ENCODE results near the gene SKIL. TPM values are rescaled to one million over a fixed set of nuclear protein-coding genes. Genes with fewer than 3 reads are reported as not detected.

The SKIL gene
- total RNA-seq, 1 experiment from 2014 or later: 35.0 TPM

- ChIA-PET POLR2A (ENCODE audit: unreplicated experiment) (no interaction called here), CTCF (interaction anchor here (0.6 kb wide), 2 partner anchors 408 to 409 kb away, joined by 3 to 5 read pairs; no protein-coding TSS in a partner anchor)
- Histone ChIP-seq H3K9ac (ENCODE audit: low read length) (no peak overlapping the region), H3K27ac (ENCODE audit: low read length) (no peak overlapping the region), H2AFZ (ENCODE audit: low read length) (no peak overlapping the region), H3K9me3 (ENCODE audit: low read length) (no peaks in the 10 kb centered on the region), H3F3A (ENCODE audit: low read length, unreplicated experiment) (no peaks in the 10 kb centered on the region), H3K9me2 (replicated peaks; ENCODE audit: low read length) (no peaks in the 10 kb centered on the region), H3K36me3 (ENCODE audit: low read depth, low read length) (0 out of 2 replicates have a peak, but pooled peaks cover under 1% of the 10 kb centered on the region), H3K4me3 (ENCODE audit: low read length) (no peak overlapping the region), H3K27me3 (ENCODE audit: low read length) (no peaks in the 10 kb centered on the region), H3K4me1 (ENCODE audit: insufficient read depth, low read length) (no peaks in the 10 kb centered on the region), H3K79me2 (ENCODE audit: low read length) (no peaks in the 10 kb centered on the region), H3K4me2 (ENCODE audit: low read length) (no peak overlapping the region), H4K20me1 (ENCODE audit: low read length) (no peaks in the 10 kb centered on the region)
- no peak for DNase-seq
- BruUV-seq (replicated peaks): no TSS peak
- intact Hi-C loops (cut with micrococcal nuclease): no loop called here
- no peak for ATAC-seq
- TF ChIP-seq CTCF (conservative IDR thresholded peaks at IDR 0.05; ENCODE audit: low read depth, low read length) (no peak), EZH2phosphoT487 (IDR thresholded peaks at IDR 0.05; ENCODE audit: borderline replicate concordance, low read length) (no peak), EZH2 (IDR thresholded peaks at IDR 0.05; ENCODE audit: low read length, unreplicated experiment) (no peak)
These were observed 71.5 kb downstream of the SKIL start for GRCh38 chr3:170429050-170429449.

GRCh38 chr3:170431054-170431453 is 73.5 kb downstream of the SKIL start:
- Histone ChIP-seq H4K20me1 (ENCODE audit: low read length) (no peaks in the 10 kb centered on the region), H3K4me3 (ENCODE audit: low read length) (no peak overlapping the region), H3K27me3 (ENCODE audit: low read length) (no peaks in the 10 kb centered on the region), H3K36me3 (ENCODE audit: low read depth, low read length) (0 out of 2 replicates have a peak, but pooled peaks cover 10% of the 10 kb centered on the region), H3K9me2 (replicated peaks; ENCODE audit: low read length) (no peaks in the 10 kb centered on the region), H2AFZ (ENCODE audit: low read length) (no peak overlapping the region), H3F3A (ENCODE audit: low read length, unreplicated experiment) (no peaks in the 10 kb centered on the region), H3K9ac (ENCODE audit: low read length) (no peak overlapping the region), H3K79me2 (ENCODE audit: low read length) (no peaks in the 10 kb centered on the region), H3K27ac (ENCODE audit: low read length) (no peak overlapping the region), H3K4me1 (ENCODE audit: insufficient read depth, low read length) (no peaks in the 10 kb centered on the region), H3K9me3 (ENCODE audit: low read length) (no peaks in the 10 kb centered on the region), H3K4me2 (ENCODE audit: low read length) (no peak overlapping the region)
- no TSS peak for BruUV-seq (replicated peaks)
- ChIA-PET CTCF (no interaction called here), POLR2A (ENCODE audit: unreplicated experiment) (no interaction called here)
- ATAC-seq (no peak), DNase-seq (no peak)
- TF ChIP-seq EZH2phosphoT487 (IDR thresholded peaks at IDR 0.05; ENCODE audit: borderline replicate concordance, low read length) (no peak), CTCF (conservative IDR thresholded peaks at IDR 0.05; ENCODE audit: low read depth, low read length) (no peak; the same call in 1 of the 2 replicates), EZH2 (IDR thresholded peaks at IDR 0.05; ENCODE audit: low read length, unreplicated experiment) (no peak)
- intact Hi-C loops (cut with micrococcal nuclease): no loop called here

GRCh38 chr3:170432416-170432815 is 74.9 kb downstream of the SKIL start:
- Histone ChIP-seq H3K9ac (ENCODE audit: low read length) (no peak overlapping the region), H3K4me2 (ENCODE audit: low read length) (no peak overlapping the region), H4K20me1 (ENCODE audit: low read length) (no peaks in the 10 kb centered on the region), H3K4me3 (ENCODE audit: low read length) (no peak overlapping the region), H3K9me3 (ENCODE audit: low read length) (no peaks in the 10 kb centered on the region), H3K4me1 (ENCODE audit: insufficient read depth, low read length) (no peaks in the 10 kb centered on the region), H3F3A (ENCODE audit: low read length, unreplicated experiment) (no peaks in the 10 kb centered on the region), H3K36me3 (ENCODE audit: low read depth, low read length) (0 out of 2 replicates have a peak, but pooled peaks cover 10% of the 10 kb centered on the region), H3K27ac (ENCODE audit: low read length) (no peak overlapping the region), H3K79me2 (ENCODE audit: low read length) (no peaks in the 10 kb centered on the region), H3K27me3 (ENCODE audit: low read length) (no peaks in the 10 kb centered on the region), H2AFZ (ENCODE audit: low read length) (no peak overlapping the region), H3K9me2 (replicated peaks; ENCODE audit: low read length) (no peaks in the 10 kb centered on the region)
- TF ChIP-seq CTCF (conservative IDR thresholded peaks at IDR 0.05; ENCODE audit: low read depth, low read length): no peak
- TF ChIP-seq EZH2 (IDR thresholded peaks at IDR 0.05; ENCODE audit: low read length, unreplicated experiment): no peak
- no peak for TF ChIP-seq EZH2phosphoT487 (IDR thresholded peaks at IDR 0.05; ENCODE audit: borderline replicate concordance, low read length)
- no TSS peak for BruUV-seq (replicated peaks)
- intact Hi-C loops (cut with micrococcal nuclease): no loop called here
- no peak for ATAC-seq
- CTCF ChIA-PET: interaction anchor here (0.7 kb wide), 1 partner anchor 18 kb away, joined by 3 read pairs; no protein-coding TSS in a partner anchor
- DNase-seq: no peak
- POLR2A ChIA-PET (ENCODE audit: unreplicated experiment): no interaction called here

All from PC-3 (cell line).